ENCODE results near the gene KIF21B. TPM values are rescaled to one million over a fixed set of nuclear protein-coding genes. Genes with fewer than 3 reads are reported as not detected.

Gene KIF21B
- total and polyA plus RNA-seq, 2 of the 4 experiments (the other 2 are of a cell fraction), result 0.36 to 0.55 TPM

DNA sequence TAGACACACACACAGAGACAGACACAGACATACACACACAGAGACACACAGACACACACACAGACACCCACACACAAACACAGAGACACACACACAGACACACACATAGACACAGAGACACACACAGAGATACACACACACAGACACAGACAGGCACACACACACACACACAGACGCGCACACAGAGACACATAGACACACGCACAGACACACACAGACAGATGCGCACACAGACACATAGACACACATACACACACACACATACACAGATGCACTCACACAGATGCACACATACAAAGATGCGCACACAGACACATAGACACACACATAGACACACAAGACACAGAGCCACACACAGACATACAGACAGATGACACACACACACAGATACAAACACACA lies 16.0 kb downstream of the KIF21B start:
- H3K4ac ChIP-seq (ENCODE audit: low read depth, low read length), result no peak overlapping the region
- ATAC-seq (ENCODE audit: low read depth), result no peak
- H3K14ac ChIP-seq (replicated peaks; ENCODE audit: low read depth, low read length), result no peak overlapping the region
- H3K9me3 ChIP-seq (ENCODE audit: control insufficient read depth, insufficient read depth, low read length), result no peaks in the 10 kb centered on the region
- H3K4me3 ChIP-seq (ENCODE audit: insufficient read depth, low read depth, low read length), result no peak overlapping the region
- H2BK120ac ChIP-seq (ENCODE audit: low read depth, low read length), result no peak overlapping the region
- H3K9me1 ChIP-seq (ENCODE audit: insufficient read depth, low read length), result no peaks in the 10 kb centered on the region; the same call in 1 of the 2 replicates
- no peak overlapping the region for H3K18ac ChIP-seq (ENCODE audit: low read depth, low read length)
- no peaks in the 10 kb centered on the region for H3K79me1 ChIP-seq (ENCODE audit: low read depth in 1 of 2, low read length in 2 of 2)
- H3K36me3 ChIP-seq (ENCODE audit: control insufficient read depth, insufficient read depth, low read length), result no peaks in the 10 kb centered on the region; the same call in 1 of the 2 replicates
- H3K23ac ChIP-seq (ENCODE audit: low read depth, low read length), result no peak overlapping the region
- H4K8ac ChIP-seq (ENCODE audit: low read depth in 2 of 2, low read length in 2 of 2), result no peak overlapping the region
- no peak overlapping the region for H4K91ac ChIP-seq (ENCODE audit: insufficient read depth, low read depth, low read length)
- no peak overlapping the region for H2BK15ac ChIP-seq (ENCODE audit: low read depth, low read length)
- H2AK5ac ChIP-seq (ENCODE audit: low read depth, low read length), result no peak overlapping the region
- dilution Hi-C loops (cut with HindIII; ENCODE audit: low sequenced_read_pairs, unreplicated experiment), result no loop called here
- no peak overlapping the region for H3K27ac ChIP-seq (ENCODE audit: insufficient read depth, low read length)
- no peak overlapping the region for H2AFZ ChIP-seq (replicated peaks; ENCODE audit: low read length, poor library complexity)
- no peaks in the 10 kb centered on the region for H4K20me1 ChIP-seq (ENCODE audit: insufficient read depth, low read length)
- WGBS, 2 experiments (ENCODE audit: extremely low coverage in 2 of 2, insufficient read length in 1 of 2), result 91% methylated on average over 4 of the region's 5 CpGs; no CpG with 5 or more reads in 1 of the 2 experiments
- peak overlapping the region; percentile 67 for H2BK5ac ChIP-seq (ENCODE audit: low read depth, low read length, poor library complexity, severe bottlenecking)
- no peak overlapping the region for H2AK9ac ChIP-seq (replicated peaks; ENCODE audit: low read depth, low read length, poor library complexity)
- ChIA-PET CTCF (no interaction called here), POLR2A (ENCODE audit: unreplicated experiment) (no interaction called here)
- no peak overlapping the region for H3K9ac ChIP-seq (ENCODE audit: low read depth, low read length)
- in situ Hi-C loops (cut with MboI; ENCODE audit: low sequenced_read_pairs), result no loop called here
- H4K5ac ChIP-seq (ENCODE audit: low read depth, low read length), result no peak overlapping the region
- H3K4me2 ChIP-seq (ENCODE audit: low read depth, low read length), result no peak overlapping the region
- no peak overlapping the region for H2BK20ac ChIP-seq (ENCODE audit: low read depth, low read length)
- DNase-seq, result no peak
- no peaks in the 10 kb centered on the region for H3K4me1 ChIP-seq (ENCODE audit: control insufficient read depth, insufficient read depth, low read length)
- no TSS peak for BruUV-seq (replicated peaks)
- no peak for TF ChIP-seq NFE2L2 (IDR thresholded peaks at IDR 0.05; ENCODE audit: low read depth, low read length)
- no peak overlapping the region for H3K56ac ChIP-seq (ENCODE audit: extremely low read depth, insufficient read depth, low read length)
- H3K27me3 ChIP-seq (ENCODE audit: control insufficient read depth, insufficient read depth, low read length), result peaks cover 23% of the 10 kb centered on the region; the same call in 1 of the 2 replicates
- intact Hi-C loops (cut with micrococcal nuclease), result no loop called here

Measured in IMR-90 (cell line).